Osteocyte (in vitro differentiated cells): ENCODE results near the gene RAB24. TPM values are rescaled to one million over a fixed set of nuclear protein-coding genes. Genes with fewer than 3 reads are reported as not detected.
A peak's percentile ranks its signal among the peaks of the same experiment; 100 is the strongest.

ENCODE experiments used
- DNase-seq: peaks from one replicate; pipeline ENCODE4 v3.0.0; 2021; ENCODE audit warnings: mixed read lengths; ENCODE audit not compliant: unreplicated experiment; ENCODE audit errors: extremely low spot score
- H3K27ac Mint-ChIP-seq: one replicate; pipeline ENCODE4 v1.8.0; 2021; ENCODE audit warnings: mild to moderate bottlenecking, mixed read lengths; ENCODE audit not compliant: unreplicated experiment
- H3K27me3 Mint-ChIP-seq: one replicate; pipeline ENCODE4 v1.8.0; 2021; ENCODE audit warnings: mixed read lengths; ENCODE audit not compliant: unreplicated experiment
- H3K36me3 Mint-ChIP-seq: one replicate; pipeline ENCODE4 v1.8.0; 2021; ENCODE audit warnings: mixed read lengths; ENCODE audit not compliant: unreplicated experiment
- H3K4me1 Mint-ChIP-seq: one replicate; pipeline ENCODE4 v1.8.0; 2021; ENCODE audit warnings: mixed read lengths; ENCODE audit not compliant: unreplicated experiment
- H3K4me3 Mint-ChIP-seq: one replicate; pipeline ENCODE4 v1.8.0; 2021; ENCODE audit warnings: mild to moderate bottlenecking, moderate library complexity, mixed read lengths; ENCODE audit not compliant: unreplicated experiment
- H3K9me3 Mint-ChIP-seq: one replicate; pipeline ENCODE4 v1.8.0; 2021; ENCODE audit warnings: mixed read lengths; ENCODE audit not compliant: unreplicated experiment
- total RNA-seq: library from RNA; stranded (reverse); gene quantifications from 2 replicates; pipeline ENCODE4 v1.2.1, GENCODE V29; 2021
- TF ChIP-seq, protein P1 (sequence below): fragments of 200-600 bp; sonication (generic); IDR thresholded peaks from 2 replicates; pipeline ENCODE4 v1.5.0; 2021; ENCODE audit warnings: antibody characterized with exemption, mild to moderate bottlenecking, moderate library complexity

Gene RAB24
- total RNA-seq, 1 donor from 2014 or later, result 49.5 TPM

DNA sequence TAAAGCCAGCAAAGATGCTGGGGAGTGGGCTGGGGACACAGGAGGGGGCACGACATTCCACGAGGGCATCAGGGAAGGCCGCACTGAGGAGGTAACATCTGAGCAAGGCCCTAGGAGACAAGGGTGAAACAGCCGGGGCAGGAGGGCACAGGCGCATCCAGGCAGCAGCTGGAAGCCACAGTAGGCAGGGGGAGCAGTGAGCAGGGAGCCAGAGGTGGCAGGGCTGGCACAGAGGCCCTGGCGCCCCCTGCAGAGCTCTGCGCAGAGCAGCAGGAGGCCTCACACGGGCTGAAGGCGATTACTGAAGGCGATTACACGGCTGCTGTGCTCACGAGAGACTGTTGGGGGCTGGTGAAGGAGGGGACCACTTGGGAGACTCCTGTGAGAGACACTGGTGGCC, 32.6 kb upstream of the RAB24 start:
- no peak overlapping the region for H3K27ac Mint-ChIP-seq
- DNase-seq, result no peak
- no peaks in the 10 kb centered on the region for H3K4me1 Mint-ChIP-seq
- TF ChIP-seq, protein P1, sequence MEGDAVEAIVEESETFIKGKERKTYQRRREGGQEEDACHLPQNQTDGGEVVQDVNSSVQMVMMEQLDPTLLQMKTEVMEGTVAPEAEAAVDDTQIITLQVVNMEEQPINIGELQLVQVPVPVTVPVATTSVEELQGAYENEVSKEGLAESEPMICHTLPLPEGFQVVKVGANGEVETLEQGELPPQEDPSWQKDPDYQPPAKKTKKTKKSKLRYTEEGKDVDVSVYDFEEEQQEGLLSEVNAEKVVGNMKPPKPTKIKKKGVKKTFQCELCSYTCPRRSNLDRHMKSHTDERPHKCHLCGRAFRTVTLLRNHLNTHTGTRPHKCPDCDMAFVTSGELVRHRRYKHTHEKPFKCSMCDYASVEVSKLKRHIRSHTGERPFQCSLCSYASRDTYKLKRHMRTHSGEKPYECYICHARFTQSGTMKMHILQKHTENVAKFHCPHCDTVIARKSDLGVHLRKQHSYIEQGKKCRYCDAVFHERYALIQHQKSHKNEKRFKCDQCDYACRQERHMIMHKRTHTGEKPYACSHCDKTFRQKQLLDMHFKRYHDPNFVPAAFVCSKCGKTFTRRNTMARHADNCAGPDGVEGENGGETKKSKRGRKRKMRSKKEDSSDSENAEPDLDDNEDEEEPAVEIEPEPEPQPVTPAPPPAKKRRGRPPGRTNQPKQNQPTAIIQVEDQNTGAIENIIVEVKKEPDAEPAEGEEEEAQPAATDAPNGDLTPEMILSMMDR, result peak; percentile 17
- no peak overlapping the region for H3K4me3 Mint-ChIP-seq
- H3K27me3 Mint-ChIP-seq, result no peaks in the 10 kb centered on the region
- H3K9me3 Mint-ChIP-seq, result no peaks in the 10 kb centered on the region
- H3K36me3 Mint-ChIP-seq, result peaks cover 38% of the 10 kb centered on the region

DNA sequence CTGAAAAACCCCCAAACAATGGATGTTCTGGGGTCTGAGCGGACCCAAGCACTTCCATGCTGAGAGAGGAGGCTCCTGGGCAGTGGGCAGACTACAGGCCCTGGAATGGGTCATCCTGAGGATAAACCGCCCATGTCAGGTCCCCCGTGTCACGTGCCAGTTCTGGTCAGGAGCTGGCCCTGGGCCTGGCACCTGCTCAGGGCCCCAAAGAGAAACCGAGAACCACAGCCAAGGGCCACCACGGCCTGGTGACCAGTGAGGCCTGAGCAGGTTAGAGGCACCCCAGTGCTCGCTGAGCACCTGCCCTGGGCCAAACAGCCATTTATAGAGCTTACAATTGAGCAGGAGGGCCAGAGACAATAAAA, 32.2 kb upstream of the RAB24 start:
- Mint-ChIP-seq H3K4me3 (no peak overlapping the region), H3K27ac (no peak overlapping the region), H3K9me3 (no peaks in the 10 kb centered on the region), H3K4me1 (no peaks in the 10 kb centered on the region), H3K36me3 (peaks cover 40% of the 10 kb centered on the region), H3K27me3 (no peaks in the 10 kb centered on the region)
- DNase-seq, result no peak
- TF ChIP-seq, protein P1, result no peak

DNA sequence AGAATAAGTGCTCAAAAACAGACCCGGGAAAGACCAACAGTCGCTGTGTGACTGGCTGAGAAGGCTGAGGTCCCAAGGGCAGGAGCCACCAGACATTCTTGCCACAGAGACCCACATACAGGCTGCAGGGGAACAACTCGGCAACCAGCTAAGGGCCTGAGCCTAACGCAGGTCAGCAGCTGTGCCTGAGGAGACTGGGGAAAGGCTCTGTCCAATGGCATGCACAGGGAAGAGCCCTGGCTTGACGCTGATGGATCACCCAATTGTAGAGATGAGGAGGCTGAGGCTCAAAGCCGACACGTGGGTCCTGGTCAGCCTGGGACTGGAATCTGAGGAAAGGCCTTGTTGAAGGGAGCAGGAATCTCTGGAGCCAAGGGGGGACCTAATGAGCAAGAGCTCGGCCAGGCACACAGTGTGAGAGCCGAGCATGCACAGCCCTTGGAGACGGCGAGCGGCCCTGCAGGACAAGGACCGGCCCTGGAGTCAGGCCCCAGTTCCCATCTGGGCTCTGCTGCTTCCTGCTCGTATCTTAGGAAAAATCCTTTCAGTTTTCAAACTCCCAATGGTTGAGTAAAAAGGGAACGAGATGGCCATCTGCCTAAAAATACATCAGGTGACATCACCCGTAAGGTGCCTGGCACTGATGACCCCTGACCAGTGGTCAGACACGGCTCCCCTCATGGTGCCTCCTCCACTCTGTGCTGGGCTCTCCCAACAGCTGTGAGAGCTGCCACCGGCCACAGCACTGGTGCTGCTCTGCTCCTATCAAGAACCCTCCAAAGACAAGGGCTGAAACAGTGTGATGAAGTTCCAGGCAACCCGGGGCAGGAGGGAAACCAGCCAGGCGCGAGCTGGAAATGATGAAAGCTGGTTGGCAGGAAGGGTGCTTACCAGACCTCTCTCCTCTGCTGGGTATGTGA, 31.5 kb upstream of the RAB24 start:
- no peak overlapping the region for H3K4me3 Mint-ChIP-seq
- DNase-seq, result no peak
- H3K27me3 Mint-ChIP-seq, result no peaks in the 10 kb centered on the region
- peaks cover 47% of the 10 kb centered on the region for H3K36me3 Mint-ChIP-seq
- no peaks in the 10 kb centered on the region for H3K4me1 Mint-ChIP-seq
- TF ChIP-seq, protein P1, result no peak
- H3K27ac Mint-ChIP-seq, result no peak overlapping the region
- H3K9me3 Mint-ChIP-seq, result no peaks in the 10 kb centered on the region

DNA sequence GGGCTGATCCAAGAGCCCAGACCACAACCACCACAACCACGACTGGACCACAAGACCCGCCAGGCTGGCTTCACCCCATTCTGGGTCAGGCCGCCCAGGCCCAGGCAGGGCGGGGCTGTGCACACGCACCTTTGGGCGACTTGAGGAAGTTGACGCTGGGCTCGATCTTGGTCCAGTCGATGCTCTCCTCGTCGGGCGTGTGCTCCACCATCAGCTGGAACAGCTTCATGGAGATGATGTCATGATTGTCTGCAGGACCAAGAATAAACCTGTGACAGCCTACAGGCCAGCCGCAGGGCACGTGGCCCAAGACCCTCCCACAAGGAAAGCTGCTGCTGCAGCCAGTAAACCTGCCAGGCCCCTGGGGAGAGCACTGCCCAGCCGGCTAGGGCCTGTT, 30.6 kb upstream of the RAB24 start:
- Mint-ChIP-seq H3K4me1 (no peaks in the 10 kb centered on the region), H3K4me3 (no peak overlapping the region), H3K9me3 (no peaks in the 10 kb centered on the region), H3K27ac (no peak overlapping the region), H3K27me3 (no peaks in the 10 kb centered on the region), H3K36me3 (peaks cover 47% of the 10 kb centered on the region)
- TF ChIP-seq, protein P1, result no peak
- no peak for DNase-seq

DNA sequence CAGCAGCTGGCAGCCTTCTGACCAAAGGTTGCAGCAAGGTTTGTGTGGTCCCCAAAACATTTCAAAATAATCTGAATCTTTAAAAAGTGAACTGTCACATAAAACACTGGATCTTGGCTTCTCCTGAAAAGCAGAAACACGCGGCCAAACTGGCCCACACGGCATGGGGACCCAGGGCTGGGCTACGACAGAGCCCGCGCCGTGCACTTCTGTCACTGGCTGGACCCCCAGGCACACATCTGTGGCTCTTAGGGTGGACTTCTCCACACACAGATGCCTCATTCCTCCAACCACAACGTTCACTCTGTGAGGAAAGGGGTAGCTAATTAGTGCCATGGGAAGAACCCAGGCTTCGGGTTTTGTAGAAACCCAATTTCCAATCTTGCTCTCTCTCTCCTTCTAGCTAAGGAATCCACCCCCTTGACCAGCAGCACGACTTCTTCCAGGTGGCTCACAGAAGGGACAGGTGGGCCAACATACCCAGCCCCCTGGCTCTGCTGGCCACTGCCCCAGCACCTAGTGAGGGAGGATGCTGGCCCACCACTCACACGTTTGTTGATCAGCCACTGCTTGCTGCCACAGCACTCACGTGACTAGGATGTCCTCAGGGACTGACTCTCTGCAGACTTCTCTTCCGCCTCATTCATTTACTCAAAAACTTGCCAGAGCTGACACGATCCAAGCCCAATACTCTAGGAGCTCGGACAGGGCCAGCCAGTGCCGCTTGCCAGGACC, 30.1 kb upstream of the RAB24 start:
- no peaks in the 10 kb centered on the region for H3K9me3 Mint-ChIP-seq
- no peak overlapping the region for H3K4me3 Mint-ChIP-seq
- H3K4me1 Mint-ChIP-seq, result no peaks in the 10 kb centered on the region
- H3K27me3 Mint-ChIP-seq, result no peaks in the 10 kb centered on the region
- no peak for DNase-seq
- H3K36me3 Mint-ChIP-seq, result peaks cover 47% of the 10 kb centered on the region
- H3K27ac Mint-ChIP-seq, result no peak overlapping the region
- TF ChIP-seq, protein P1, result no peak
